HG02840 (cell line): ENCODE data around the gene FSTL4.

Experiments
- ATAC-seq: cut with Tn5 transposase; IDR thresholded peaks from one replicate; pipeline ENCODE4 v1.9.1; 2021; ENCODE audit warnings: mild to moderate bottlenecking, moderate library complexity, moderate number of reproducible peaks; ENCODE audit not compliant: unreplicated experiment, low FRiP score

The FSTL4 gene

DNA sequence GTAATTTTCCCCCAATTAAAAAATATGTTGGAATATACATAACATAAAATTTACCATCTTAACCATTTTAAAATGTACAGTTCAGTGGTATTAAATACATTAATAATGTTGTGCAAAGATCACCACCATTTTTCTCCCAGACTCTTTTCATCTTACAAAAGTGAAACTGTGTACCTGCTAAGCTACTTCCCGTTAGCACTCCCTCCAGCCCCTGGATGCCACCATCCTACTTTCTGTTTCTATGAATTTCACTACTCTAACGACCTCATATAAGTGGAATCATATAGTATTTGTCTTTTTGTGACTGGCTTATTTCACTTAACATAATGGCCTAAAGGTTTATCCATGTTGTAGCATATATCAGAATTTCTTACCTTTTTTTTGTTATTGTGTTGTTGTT lies 447.6 kb downstream of the FSTL4 start:
- no peak for ATAC-seq

DNA sequence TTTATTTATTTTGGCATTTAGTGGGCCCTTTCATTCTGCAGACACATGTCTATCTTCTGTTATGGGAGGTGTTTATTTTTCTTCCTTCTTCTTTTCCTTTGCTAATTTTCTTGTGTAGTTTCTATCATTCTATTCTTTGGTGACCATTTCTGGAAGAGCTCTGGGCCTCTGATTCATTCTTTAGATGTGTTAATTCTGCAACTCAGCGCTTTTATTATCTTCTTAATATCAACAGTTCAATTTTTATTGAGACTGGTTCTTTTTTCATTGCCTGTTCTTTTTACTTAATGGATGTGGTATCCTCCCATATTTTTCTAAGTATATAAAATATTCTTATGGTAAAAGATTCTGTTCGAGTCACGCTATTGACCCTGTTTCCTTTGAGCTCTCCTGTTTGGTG lies 448.5 kb downstream of the FSTL4 start:
- ATAC-seq: no peak

DNA sequence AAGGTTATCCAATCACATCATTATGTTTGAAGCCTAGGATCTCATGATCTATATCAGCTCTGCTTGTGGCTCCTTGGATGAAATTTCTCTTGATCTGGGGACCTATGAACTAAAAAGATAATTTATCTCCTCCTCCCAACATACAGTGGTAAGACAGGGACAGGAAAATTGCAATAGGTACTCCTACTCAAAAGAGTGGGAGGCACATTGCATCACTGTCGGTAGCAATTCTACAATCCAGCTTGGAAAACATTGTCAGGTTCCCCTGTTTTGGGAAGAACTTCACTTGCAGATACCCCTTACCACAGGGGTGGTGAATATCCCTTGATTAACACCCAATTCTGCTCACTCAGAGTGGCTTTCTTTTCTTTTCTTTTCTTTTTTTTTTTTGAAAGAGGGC lies 452.8 kb downstream of the FSTL4 start:
- no peak for ATAC-seq

DNA sequence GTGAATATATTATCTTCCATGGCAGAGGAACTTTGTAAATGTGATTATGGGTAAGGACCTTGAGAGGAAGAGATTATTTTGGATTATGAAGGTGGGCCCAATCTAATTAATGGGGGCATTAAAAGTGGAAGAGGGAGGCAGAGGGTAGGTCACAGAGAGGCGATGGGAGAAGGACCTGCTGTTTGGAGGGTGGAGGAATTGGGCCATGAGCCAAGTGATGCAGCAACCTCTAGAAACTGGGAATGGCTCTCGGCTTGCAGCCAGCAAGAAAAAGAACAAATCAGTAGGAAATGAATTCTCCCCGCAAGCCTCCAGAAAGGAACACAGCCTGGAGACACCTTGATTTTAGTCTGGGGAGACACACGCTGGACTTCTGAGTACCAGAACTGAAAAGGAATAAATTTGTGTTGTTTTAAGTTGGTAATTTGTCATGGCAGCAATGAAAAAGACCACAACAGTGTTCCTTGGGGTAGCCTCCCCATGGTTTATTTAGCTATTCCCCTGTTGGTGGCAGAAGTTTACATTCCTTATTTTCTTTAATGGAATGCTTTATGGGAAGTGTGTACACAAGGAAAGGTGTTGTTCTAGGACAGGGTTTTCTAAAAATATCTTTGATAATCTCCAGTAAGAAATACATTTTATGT lies 456.9 kb downstream of the FSTL4 start:
- ATAC-seq: no peak

DNA sequence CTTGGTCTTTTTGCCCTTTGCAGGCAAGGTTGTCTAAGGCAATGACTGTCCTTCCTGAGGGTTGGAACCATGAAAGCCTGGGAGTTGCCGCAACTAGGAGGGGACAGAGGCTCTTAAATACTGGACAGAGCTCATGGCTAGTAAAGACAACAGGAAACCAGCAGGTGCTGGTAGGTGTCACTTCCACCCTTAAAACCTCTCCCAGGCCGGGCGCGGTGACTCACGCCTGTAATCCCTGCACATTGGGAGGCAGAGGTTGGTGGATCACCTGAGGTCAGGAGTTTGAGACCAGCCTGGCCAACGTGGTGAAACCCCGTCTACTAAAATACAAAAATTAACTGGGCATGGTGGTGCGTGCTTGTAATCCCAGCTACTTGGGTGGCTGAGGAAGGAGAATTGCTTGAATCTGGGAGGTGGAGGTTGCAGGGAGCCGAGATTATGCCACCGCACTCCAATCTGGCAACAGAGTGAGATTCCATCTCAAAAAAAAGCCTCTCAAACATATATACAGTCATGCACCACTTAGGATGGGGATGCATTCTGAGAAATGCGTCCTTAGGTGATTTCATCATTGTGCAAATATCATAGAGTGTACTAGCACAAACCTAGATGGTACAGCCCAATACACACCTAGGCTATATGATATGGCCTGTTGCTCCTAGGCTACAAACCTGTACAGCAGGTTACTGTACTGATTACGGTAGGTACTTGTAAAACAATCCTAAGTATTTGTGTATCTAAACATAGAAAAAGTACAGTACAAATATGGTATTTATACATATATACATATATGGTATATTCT lies 457.9 kb downstream of the FSTL4 start:
- ATAC-seq: no peak

DNA sequence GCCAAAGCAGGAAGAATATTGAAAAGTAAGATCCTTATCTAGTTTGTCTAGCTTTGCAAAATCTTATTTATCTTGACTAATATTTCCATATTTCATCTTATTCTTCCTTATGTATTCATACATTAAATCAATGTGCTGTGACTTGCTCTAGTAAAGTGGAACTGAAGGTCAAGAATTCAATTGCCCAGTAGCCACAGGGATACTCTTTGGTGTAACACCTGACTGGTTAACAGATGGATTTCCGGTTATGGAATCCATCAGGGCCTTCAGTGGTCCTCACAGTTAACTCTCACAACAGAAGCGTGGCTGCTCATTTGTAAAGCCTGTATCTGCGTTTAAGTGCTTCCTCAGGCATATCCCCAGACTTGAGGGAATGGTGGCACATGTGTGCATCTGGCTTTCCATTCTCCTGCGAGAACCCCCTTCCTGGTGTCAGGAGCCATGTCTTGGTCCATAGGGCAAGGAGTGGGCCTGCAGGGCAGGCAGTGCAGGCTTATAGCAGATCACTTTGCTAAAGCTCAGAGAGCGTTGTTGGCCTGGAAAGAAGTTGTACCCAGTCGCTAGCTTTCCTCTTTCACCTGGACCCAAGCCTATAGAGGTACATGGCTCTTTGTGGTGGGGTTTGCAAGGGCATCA lies 461.3 kb downstream of the FSTL4 start:
- ATAC-seq: no peak

DNA sequence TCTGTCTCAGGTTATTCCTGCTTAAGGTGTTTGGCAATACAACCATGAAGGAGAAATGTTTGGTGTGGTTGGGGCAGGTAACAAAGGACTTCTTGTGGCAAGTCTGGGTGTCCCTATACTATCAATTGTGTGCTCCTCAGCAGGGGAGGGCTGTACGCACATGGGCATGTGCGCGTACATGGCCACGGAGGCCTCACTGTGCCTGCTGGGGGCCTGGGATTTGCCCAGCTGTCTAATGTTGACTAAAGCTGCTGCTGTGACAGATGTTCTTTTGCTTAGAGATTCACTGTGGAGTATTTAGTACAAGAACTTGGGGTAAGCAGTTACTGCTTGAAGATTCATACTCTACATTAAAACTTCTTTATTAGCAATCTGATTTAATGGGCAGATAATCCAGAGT lies 463.0 kb downstream of the FSTL4 start:
- ATAC-seq: no peak

DNA sequence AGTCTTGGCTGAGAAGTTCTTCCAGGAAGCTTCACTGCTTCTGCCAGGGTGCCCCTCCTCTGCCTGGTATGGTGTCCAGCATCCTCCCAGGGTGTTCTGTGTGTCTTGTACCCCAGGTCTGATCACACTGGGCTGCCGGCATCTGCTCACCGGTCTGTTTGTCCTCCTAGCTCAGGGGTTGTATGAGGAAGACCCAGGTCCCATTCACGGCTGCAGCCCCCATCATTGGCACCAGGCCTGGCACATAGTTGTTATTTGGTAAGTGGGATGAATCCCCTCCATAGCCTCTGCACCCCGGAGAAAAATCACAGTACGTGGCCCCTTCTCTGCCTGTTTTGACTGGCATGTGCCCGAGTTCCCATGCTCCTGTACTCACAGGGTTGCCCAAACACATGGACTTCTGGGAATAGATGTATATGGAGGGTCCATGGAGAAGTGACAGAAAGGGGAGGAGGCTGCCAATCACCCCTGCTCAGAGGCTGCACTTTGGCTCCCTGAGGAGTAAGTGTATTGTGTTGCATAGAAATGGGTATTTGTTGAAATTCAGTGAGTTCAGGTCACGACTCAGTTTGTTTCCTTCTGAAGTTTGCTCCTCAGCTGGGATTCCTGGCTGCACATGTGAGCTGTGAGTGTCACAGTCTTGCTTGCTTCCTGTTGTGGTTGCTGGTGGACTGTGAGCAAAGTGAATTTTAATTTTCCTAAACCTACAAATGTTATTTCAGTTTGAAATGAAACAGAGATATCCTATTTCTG lies 464.4 kb downstream of the FSTL4 start:
- no peak for ATAC-seq

DNA sequence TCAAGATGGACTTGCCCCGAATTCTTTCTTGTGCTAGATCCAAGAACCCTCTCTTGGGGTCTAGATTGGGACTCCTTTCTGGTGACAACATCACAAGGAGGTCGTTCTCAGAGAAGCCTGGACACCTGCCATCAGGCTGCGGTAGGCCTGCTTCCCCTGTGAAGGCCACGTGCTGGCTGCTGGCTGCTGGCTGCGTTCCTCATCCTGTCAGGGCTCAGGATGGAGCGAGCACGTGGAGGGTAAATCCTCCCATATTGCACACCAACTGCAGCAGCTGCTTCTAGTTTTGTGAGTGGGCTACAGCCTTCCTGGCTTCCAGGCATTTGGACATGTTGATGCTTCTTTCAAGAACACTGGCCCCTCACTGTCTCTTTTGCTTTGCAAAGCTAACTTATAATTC lies 464.9 kb downstream of the FSTL4 start:
- ATAC-seq: no peak
